ENCODE measurements around the gene SNAP29.

- TF ChIP-seq CTCF (IDR thresholded peaks at IDR 0.05) (no peak), ZFX (IDR thresholded peaks at IDR 0.05; ENCODE audit: borderline replicate concordance) (no peak)
Measured at GRCh38 chr22:20884454-20884853, 25.6 kb downstream of the SNAP29 start.
